Stimulated activated CD8-positive, alpha-beta memory T cell treated with anti-CD3 and anti-CD28 coated beads, Interleukin-2, amount 100 ng/mL, for 48 hours (primary cell): Measurements from ENCODE around the gene NHERF2.

Experiments
- DNase-seq, 2 donors: peaks; one replicate each; pipeline ENCODE4 v3.0.0-alpha.2; 2020; ENCODE audit warnings: low read depth in 2 of 2

NHERF2 gene

DNA sequence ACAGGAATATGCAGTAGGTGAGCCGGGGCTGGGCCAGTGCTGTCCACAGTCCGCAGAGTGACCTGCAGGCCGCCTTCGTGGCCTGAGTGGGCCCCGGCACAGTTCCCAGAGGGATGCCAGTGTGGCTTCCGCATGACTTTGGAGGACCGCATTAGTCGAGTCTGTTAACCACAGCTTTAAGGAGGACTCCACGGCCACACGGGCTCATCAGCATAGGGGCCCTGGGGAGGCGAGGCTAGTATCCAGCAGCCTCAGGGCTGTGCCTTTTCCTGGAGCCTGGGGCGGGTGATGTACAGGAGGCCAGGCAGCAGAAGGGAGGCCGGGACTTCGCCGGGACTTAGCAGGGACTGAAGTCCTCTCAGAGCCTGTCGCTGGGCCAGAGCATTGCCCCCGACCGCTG is 34.3 kb downstream of the NHERF2 start:
- DNase-seq = no peak

DNA sequence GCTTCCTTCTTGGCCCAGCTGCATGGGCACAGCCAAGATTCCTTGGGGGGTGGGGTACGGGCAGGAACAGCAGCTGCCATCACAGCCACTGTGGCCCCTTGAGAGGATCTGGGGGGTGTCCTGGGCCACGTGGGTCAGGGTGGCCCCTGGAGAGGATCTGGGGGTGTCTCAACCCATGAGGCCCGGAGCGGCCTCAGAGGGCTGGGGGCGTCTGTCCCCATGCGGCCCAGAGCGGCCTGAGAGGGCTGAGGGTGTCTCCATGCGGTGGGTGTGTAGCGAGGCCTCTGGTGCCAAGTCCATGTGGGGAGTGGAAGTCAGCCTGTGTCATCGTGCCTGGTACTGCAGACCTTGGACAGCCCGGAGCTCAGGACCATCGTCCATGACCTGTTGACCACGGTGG is 34.8 kb downstream of the NHERF2 start:
- no peak for DNase-seq

DNA sequence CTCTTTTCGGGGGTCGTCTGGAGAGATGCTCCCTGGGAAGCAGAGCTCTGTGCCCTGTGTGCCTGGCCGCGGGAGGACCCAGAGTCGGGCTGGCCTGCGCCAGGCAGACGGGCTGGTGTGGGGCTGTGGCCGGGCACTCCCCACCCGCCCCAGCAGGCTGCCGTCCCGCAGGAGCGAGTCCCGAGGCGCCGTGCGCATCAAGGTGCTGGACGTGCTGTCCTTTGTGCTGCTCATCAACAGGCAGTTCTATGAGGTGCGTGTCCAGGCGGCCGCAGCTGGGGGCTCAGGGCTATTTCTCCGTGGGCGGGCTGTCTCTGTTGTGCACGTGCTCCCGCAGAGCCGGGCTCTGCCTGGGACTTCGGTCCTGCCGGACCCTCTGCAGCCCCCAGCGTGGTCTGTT is 36.1 kb downstream of the NHERF2 start:
- no peak for DNase-seq

DNA sequence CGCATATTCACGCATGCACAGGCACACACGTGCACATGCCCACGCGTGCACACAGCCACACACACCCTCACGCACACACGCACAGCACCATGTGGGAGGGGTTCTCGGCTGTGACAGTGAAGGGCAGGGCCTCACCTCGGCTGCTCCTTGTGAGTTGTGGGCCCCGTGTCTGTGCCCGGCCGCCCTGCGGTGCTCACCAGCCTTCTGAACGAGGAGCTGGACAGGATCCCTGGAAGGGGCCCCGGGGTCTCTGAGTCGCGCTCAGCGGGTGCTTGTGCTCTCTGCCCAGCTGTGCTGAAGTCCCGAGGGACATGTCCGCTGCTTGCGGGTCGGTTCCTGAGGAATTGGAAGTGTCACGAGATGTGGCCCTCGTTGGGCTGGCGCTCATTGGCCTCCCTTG is 37.2 kb downstream of the NHERF2 start:
- DNase-seq = no peak

DNA sequence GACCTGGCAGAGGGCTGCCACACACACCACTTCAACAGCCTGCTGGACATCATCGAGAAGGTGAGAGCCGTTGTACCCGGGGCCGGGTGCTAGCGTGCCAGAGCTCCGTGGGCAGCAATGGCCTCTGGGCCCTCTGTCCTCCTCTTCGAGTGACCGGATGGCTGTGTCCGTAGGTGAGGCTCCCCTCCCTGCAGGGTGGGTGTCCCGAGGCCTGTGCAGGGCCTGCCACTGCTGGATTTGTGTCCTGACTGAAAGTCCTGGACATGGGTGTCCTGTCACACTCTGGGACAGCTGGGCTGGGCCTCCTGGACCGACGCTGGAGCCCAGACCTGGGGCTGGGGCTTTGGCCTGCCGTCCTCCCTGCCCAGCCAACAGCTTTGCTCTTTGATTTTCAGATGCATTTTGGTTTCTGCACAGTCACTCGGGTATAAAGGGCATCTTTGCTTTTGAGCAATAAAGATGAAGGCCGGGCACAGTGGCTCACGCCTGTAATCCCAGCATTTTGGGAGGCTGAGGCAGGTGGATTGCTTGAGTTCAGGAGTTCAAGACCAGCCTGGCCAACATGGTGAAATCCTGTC is 37.8 kb downstream of the NHERF2 start:
- no peak for DNase-seq

DNA sequence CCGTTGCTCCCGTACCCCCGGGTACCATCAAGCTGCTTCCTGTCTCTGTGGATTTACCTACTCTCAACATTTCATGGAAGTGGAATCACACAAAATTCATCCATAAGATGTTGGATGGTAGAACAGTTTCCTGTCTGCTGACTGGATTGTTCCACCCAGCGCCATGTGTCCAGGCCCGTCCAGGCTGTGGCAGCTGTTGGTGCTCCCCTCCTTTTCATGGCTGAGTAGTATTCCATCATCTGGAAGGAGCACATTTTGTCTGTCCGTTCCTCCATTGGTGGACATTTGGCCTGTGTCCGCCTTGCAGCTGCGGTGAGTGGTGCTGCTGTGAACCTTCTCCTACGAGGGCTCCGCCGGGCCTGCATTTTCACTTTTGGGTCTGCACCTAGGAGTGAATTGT is 39.4 kb downstream of the NHERF2 start:
- DNase-seq = no peak

DNA sequence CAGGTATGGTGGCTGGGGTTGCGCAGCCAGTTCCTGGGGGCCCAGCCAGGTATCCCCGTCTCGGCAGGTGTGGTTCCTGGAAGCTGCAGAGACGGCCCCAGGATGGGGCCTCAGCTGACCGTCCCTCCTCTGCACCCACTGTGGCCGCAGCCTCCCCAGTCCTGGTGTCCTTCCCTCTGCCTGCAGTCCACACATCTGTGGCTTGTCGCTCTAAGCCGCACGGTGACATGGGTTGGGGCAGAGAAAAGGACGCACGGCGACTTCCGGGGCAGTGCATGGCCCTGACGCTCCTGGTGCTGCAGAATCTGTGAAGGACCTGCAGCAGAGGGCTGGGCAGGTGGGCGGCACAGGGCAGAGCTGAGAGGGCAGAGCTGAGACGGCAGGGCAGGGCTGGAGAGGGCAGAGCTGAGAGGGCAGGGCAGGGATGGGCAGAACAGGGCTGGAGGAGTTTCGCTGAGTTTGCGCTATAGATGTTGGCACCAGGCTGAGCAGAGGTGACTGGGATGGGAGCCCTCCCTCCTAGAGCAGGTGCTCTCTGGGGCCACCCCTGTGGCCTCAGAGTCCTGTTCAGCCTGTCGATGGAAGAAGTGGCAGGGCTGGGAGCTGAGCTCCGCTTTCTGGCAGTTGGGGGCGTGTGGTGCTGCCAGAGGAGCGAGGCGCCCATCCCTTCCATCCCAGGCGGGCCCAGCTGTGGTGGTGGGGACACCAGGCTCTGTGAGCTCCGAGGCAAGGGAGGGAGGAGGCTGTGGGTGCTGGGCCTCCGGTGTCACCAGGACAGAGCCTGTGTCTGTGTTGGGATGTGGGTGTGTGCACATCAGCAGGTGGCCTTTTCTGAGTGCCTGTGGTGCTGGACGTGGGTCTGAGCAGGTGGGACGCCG is 44.1 kb downstream of the NHERF2 start:
- DNase-seq = no peak

DNA sequence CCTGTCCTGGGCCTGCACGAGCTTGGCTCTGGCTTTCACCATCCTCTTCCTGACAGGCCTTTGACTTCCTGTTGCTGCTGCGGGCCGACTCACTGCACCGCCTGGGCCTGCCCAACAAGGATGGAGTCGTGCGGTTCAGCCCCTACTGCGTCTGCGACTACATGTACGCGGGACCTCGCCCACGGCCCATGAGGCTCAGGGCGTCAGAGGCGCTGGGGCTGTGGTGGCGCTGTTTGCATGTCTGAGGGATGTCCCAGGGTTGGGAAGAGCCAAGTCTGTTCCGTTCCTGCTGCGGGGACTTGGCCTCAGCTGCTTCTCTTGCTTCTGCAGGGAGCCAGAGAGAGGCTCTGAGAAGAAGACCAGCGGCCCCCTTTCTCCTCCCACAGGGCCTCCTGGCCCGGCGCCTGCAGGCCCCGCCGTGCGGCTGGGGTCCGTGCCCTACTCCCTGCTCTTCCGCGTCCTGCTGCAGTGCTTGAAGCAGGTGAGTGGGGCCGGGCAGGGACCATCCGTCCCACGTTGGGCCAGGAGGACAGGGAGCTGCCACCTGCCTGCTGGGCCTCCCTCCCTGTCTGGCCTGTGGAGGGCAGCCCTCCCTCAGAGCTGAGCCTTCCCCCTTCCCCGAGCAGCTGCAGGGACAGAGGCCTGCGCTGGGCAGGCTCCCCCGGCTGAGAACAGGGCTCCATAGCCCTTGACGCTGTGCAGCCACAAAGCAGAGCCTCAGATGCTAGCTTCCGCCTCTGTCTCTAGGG is 44.9 kb downstream of the NHERF2 start:
- DNase-seq = no peak

DNA sequence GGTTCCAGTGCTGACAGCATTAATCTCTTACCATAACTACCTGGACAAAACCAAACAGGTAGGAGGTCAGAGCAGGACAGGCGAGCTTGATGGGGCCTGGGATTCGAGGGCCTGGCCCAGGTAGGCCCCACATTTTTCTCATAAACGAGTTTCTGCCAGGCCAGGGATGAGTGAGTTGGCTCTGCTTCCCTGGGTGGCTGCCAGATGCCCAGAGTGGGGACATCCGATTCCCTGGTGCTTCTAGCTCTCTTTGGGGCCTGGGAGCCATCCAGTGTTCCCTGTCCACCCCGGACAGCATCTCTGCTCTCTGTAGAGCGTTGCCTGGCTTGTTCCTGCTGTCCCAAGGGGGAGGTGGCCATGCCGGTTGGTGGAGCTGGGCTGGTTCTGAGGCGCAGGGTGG is 46.2 kb downstream of the NHERF2 start:
- DNase-seq = no peak

DNA sequence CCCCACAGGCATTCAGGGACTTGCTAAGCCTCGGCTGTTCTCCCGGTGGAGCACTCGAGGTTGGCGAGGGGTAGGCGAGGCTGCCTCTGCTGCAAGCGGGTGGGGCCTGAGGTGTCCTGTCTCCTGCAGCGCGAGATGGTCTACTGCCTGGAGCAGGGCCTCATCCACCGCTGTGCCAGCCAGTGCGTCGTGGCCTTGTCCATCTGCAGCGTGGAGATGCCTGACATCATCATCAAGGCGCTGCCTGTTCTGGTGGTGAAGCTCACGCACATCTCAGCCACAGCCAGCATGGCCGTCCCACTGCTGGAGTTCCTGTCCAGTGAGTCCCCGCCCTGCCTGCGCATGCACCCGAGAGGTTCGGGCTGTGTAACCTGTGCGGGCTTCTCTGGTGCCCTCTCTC is 47.4 kb downstream of the NHERF2 start:
- DNase-seq = no peak

DNA sequence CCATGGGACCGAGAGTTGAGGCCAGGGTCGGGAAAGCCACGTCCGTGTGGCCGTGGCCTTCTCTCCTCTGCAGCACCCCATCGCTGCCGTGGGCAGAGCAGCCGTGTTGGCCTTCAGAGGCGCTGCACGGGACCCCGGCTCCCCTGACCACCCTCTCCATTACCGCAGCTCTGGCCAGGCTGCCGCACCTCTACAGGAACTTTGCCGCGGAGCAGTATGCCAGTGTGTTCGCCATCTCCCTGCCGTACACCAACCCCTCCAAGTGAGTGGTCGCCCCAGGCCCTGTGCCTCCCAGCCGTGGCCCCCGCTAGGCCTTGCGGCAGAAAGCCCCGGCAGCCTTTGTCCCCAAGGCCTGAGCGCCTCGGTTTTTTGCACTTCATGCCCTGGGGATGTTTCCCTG is 48.9 kb downstream of the NHERF2 start:
- no peak for DNase-seq

DNA sequence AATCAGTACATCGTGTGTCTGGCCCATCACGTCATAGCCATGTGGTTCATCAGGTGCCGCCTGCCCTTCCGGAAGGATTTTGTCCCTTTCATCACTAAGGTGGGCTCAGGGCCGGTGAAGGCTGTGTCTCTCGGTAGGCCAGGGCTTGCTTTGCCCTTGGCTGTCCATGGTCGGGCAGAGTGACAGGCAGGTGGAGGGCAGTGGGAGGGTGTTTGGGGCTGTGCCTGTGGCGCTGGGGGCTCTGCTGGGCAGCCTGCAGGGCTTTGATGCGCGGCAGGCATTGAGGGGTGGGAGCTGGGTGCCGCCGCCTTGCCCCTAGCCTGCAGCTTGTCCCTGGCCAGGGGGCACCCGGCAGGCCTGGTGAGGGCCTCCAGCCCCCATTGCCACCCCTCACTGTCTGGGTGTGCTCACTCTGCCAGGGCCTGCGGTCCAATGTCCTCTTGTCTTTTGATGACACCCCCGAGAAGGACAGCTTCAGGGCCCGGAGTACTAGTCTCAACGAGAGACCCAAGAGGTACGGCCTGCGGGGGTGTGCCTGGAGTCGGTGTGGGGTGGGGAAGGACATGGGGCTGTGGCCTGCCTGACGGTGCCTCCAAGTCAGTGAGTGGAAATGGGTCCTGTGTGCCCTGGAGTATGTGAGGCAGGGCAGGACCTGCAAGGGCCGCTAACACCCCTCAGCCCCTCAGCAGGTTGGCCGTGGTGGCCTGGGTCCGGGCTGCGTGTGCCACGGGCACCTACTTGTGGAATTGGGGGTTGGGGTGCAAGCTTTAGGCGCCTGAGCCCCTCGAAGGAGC is 49.6 kb downstream of the NHERF2 start:
- DNase-seq = no peak

DNA sequence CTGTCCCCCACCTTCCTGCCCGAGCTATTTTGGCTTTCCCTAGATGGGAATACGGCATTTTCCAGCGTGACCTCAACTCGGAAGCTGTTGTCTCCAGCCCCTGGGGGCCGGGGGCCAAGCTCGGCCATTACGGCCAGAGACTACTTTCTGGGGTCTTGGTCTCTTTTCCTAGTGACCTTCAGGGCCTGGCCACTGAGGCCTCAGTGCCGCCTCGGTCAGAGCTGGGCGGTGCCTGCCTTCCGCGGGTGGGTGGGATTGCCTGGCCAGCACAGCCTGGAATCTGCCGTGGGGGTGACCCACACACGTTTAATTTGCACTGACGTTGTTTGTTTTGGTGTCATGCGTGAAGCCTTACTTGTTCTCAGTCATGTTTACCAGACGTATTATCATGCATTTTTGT is 50.3 kb downstream of the NHERF2 start:
- DNase-seq = no peak

DNA sequence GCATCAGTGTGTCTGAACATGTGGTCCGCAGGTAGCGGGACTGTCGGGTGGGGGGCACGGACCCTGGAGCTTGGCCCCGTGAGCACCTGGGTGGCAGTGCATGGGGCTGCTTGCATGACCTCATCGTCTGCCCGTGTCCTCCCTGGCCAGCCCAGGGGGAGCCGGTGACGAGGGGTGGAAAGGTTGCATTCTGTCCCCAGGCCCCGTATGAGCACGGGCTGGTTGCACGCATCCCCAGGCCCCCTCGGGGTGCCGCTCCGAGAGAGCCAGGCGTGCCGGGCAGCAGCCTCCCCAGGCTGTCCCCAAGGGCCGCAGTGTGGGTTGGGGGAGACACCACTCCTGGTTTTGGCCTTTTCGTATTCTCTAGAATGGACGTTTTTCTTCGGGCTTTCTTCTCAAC is 51.0 kb downstream of the NHERF2 start:
- DNase-seq = no peak

DNA sequence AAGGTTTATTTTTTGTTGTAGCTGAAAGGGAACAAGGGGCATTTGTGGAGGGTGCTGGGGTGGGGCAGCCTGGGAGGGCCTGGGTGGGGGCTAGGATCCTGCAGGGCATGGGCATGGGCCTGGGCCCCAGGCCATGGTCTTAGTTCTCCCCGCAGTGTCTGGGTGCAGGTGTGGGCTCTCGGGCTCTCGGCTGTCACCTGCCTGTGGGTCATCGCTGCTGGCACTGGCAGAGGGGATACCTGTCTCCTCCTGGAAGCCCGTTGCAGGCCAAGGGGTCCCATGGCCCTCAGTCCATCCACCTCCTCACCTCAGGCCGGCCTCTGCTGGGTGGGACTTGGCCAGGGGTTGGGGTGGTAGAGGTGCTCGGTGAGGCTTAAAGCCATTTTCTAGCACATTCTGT is 51.4 kb downstream of the NHERF2 start:
- DNase-seq = no peak

DNA sequence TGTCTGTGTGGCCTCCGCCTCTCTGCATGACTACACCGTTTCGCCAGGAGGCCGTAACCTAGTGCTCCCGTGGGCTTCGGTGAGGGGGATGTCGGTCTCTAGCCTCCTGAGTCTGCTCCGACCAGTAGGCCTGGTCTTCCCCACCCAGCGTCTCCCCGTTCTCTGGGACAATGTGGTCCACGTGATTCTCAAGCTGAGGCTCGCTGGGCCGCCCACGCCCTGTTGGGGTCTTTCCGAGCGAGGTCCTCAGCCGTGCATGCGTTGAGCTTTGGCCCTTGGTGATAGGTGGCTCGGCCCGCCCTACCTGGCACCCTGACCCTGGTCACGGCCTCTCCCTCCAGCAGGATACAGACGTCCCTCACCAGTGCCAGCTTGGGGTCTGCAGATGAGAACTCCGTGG is 52.0 kb downstream of the NHERF2 start:
- no peak for DNase-seq

DNA sequence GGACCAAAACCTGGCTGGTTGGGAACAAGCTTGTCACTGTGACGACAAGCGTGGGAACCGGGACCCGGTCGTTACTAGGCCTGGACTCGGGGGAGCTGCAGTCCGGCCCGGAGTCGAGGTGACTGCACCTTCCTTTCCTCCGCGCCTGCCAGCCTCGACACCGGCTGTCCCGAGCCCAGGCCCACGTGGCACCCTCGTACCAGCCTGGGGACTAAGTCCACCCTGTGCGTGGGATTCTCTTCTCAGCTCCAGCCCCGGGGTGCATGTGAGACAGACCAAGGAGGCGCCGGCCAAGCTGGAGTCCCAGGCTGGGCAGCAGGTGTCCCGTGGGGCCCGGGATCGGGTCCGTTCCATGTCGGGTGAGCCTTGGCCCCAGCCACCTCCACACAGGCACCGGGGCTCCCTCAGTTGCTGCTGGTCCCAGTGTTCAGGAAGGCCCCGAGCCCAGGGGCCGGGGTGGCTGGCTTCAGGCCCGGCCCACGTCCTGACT is 52.7 kb downstream of the NHERF2 start:
- no peak for DNase-seq

DNA sequence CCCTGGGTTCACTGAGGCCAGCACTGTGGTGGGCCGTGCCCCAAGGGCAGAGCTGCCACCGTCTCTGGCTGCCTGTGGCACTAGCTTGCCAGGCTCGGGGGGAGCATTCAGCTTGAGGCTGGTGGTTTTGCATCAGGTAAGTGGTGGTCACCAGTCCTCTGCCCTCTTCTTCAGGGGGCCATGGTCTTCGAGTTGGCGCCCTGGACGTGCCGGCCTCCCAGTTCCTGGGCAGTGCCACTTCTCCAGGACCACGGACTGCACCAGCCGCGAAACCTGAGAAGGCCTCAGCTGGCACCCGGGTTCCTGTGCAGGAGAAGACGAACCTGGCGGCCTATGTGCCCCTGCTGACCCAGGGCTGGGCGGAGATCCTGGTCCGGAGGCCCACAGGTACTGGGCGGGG is 53.3 kb downstream of the NHERF2 start:
- DNase-seq = no peak

DNA sequence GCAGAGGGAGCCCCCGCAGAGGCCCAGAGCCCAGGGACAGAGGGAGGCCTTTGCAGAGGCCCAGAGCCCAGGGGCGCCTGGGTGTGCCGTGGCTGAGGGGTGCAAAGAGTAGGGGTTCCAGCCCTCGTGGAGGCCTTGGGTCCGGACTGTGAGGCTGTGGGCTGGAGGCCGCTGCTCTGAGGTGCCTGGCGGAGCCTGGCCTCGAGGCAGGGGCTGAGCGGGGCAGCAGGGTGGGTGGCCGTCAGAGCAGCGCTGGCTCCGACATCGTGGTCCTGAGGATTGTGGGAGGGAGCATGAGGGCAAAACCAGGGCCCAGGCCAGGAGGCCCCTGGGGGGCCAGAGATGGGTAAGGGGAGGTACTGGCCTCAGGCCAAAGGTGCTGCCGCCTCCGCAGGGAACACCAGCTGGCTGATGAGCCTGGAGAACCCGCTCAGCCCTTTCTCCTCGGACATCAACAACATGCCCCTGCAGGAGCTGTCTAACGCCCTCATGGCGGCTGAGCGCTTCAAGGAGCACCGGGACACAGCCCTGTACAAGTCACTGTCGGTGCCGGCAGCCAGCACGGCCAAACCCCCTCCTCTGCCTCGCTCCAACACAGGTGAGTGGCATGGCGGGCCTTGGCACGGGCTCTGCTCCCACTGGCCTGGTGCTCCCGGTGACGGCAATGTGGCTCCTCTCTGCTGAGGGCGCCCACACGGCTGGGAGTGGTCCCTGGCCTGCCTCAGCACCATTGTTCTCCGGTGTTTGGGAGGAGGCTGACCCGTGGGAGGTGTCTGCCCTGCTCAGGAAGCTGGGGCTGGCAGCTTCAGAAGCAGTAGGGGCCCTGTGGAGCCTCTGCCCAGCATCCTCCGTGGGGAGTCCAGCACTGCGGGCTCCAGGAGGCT is 54.7 kb downstream of the NHERF2 start:
- no peak for DNase-seq

DNA sequence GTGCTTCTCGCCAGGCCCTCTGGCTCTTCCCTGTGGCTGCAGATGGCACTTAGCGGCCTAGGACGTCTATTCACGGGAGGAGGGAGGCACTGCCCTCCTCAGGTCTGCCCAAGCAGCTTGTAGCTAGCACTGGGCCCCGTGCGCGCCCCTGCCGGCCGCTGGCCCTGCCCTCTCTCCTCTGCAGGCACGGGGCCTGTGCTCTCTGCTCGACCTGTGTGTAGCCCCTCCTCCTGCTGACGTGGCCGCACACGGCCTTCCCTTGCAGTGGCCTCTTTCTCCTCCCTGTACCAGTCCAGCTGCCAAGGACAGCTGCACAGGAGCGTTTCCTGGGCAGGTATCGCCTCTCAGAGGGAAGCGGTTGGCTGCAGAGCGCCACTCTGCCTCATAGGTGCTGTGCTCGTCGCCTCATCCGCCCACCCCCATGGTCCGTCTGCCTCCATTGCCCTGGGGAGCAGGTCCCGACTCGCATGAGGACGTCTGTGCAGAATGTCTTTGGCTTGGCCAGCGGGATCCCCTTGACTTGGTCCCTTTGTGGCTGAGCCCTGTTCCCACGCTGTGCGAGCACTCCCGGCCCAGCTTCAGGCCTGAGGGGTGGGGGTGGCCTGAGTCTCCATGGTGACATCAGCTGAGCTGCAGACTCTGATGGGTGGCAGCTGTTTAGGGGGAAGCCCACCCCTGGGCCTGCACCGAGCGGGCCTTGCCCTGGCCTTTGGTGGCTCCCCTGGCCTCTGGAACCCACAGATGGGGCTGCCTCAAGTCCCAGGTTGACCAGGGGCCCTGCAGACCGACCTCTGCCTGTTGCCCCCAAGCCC is 55.7 kb downstream of the NHERF2 start:
- DNase-seq = no peak
